ENCODE measurements around the gene PTEN. TPM values are rescaled to one million over a fixed set of nuclear protein-coding genes. Genes with fewer than 3 reads are reported as not detected.

Gene PTEN
- total and polyA plus RNA-seq, 9 of the 15 experiments (the other 6 are each of a cell fraction or from before 2014, with no cell fraction given) = 8.4 to 56.9 (median 22.2) TPM

DNA sequence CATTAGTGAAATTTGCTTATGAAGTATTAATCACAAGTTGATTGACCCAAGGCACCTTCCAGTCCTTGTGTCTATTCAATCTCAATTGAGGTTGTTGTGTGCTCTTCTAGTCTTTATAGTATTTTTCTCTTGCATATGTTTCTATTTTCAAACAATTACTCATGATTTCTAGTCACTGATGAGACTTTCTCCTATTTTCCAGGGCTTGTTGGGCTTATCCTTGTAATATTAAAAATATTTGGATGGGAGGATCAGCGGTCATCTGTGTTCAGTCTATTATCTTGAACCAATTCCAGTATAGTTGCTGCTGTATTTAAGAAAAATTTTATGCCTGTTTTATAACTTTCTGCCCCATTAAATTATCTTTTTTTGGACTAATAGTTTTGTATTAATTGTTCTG is 154.4 kb downstream of the PTEN start:
- Histone ChIP-seq H3K27ac (ENCODE audit: extremely low read depth, low read depth, low read length) (no peak overlapping the region), H3K9ac (ENCODE audit: insufficient read depth in 1 of 2, low read depth in 2 of 2, low read length in 2 of 2) (no peak overlapping the region), H3K9me3 (replicated peaks; ENCODE audit: control insufficient read depth, insufficient read depth, low read depth, low read length) (no peaks in the 10 kb centered on the region), H2AFZ (ENCODE audit: low read depth, low read length) (no peak overlapping the region), H3K27me3 (ENCODE audit: control insufficient read depth in 2 of 2, insufficient read depth in 2 of 2, low read length in 2 of 2) (no peaks in the 10 kb centered on the region), H3K4me3 (no peak overlapping the region), H3K36me3 (ENCODE audit: control insufficient read depth, insufficient read depth, low read length) (no peaks in the 10 kb centered on the region), H4K20me1 (replicated peaks; ENCODE audit: control insufficient read depth, insufficient read depth, low read length) (no peaks in the 10 kb centered on the region), H3K79me2 (ENCODE audit: control insufficient read depth, insufficient read depth, low read length) (no peaks in the 10 kb centered on the region), H3K4me1 (replicated peaks in 1 of 2; ENCODE audit: control insufficient read depth in 2 of 2, insufficient read depth in 2 of 2, low read length in 2 of 2) (no peaks in the 10 kb centered on the region), H3K4me2 (ENCODE audit: insufficient read depth, low read length) (no peak overlapping the region), H3K9me1 (ENCODE audit: control insufficient read depth, insufficient read depth, low read length) (no peaks in the 10 kb centered on the region)
- DNase-seq (ENCODE audit: extremely low read depth in 1 of 4, low spot score in 3 of 4) (no peak), FAIRE-seq (no peak), ATAC-seq (no peak)
- WGBS (ENCODE audit: insufficient coverage, low coverage, missing lambda C conversion rate) = 0% methylated on average over 1 of the region's 1 CpG
- BruUV-seq (replicated peaks) = no TSS peak
- CTCF ChIA-PET (ENCODE audit: low intra/inter-chr PET ratio) = no interaction called here
- in situ Hi-C loops (cut with MboI) (no loop called here), intact Hi-C loops (cut with micrococcal nuclease) (no loop called here)
- POLR2A ChIA-PET = interaction anchor here (1.2 kb wide), 1 partner anchor 16 kb away, joined by 3 read pairs; no protein-coding TSS in a partner anchor
- TF ChIP-seq ZNF507 (tag; conservative IDR thresholded peaks at IDR 0.05) (no peak), ZEB2 (IDR thresholded peaks at IDR 0.05) (no peak), DIDO1 (tag; IDR thresholded peaks at IDR 0.05; ENCODE audit: low read depth) (no peak), ZNF76 (CRISPR knock-in tag; IDR thresholded peaks at IDR 0.05; ENCODE audit: borderline replicate concordance) (no peak), MCM5 (IDR thresholded peaks at IDR 0.05; ENCODE audit: low read depth) (no peak), GATAD2B (IDR thresholded peaks at IDR 0.05; ENCODE audit: borderline replicate concordance) (no peak), ZNF282 (CRISPR knock-in tag; IDR thresholded peaks at IDR 0.05) (no peak)
- TF ChIP-seq, protein P1, sequence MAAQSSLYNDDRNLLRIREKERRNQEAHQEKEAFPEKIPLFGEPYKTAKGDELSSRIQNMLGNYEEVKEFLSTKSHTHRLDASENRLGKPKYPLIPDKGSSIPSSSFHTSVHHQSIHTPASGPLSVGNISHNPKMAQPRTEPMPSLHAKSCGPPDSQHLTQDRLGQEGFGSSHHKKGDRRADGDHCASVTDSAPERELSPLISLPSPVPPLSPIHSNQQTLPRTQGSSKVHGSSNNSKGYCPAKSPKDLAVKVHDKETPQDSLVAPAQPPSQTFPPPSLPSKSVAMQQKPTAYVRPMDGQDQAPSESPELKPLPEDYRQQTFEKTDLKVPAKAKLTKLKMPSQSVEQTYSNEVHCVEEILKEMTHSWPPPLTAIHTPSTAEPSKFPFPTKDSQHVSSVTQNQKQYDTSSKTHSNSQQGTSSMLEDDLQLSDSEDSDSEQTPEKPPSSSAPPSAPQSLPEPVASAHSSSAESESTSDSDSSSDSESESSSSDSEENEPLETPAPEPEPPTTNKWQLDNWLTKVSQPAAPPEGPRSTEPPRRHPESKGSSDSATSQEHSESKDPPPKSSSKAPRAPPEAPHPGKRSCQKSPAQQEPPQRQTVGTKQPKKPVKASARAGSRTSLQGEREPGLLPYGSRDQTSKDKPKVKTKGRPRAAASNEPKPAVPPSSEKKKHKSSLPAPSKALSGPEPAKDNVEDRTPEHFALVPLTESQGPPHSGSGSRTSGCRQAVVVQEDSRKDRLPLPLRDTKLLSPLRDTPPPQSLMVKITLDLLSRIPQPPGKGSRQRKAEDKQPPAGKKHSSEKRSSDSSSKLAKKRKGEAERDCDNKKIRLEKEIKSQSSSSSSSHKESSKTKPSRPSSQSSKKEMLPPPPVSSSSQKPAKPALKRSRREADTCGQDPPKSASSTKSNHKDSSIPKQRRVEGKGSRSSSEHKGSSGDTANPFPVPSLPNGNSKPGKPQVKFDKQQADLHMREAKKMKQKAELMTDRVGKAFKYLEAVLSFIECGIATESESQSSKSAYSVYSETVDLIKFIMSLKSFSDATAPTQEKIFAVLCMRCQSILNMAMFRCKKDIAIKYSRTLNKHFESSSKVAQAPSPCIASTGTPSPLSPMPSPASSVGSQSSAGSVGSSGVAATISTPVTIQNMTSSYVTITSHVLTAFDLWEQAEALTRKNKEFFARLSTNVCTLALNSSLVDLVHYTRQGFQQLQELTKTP (IDR thresholded peaks at IDR 0.05; ENCODE audit: low read depth in 1 of 2, partially characterized antibody in 2 of 2) = no peak

Data from K562 (cell line).